G401.6 (cell line): ENCODE measurements around the gene BTBD10.

Experiments
- FAIRE-seq: peaks from 2 replicates; lab custom pipeline; 2012; peaks lifted over from hg19 to GRCh38; lab: Jason Lieb, UNC

The BTBD10 gene

GRCh38 chr11:13462901-13463778 is at the start of gene BTBD10:
Gene BTBD10, minus strand, starts transcription at chr11:13463222. Its CDS starts 18,098 bp downstream, at chr11:13445124.
- FAIRE-seq: peak; percentile 75

DNA sequence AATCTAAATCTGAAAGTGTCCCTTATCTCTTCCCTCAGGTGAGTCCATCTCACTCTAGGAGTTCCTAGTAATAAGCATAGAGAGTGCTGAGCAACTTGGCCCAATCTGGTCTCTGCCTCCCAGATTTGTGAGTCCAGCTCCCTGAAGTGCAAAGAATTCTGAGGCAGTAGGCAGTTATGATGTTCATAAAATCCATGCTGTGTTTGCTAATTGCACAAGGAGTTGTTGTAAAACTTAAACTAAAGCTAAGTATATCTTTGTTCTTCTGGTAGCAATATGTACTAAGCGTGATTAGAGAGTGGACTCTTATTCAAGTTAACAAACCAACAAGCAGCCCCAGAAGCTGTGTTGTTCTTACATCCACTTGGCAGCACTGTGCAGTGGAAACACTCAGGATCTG is 40.4 kb upstream of the BTBD10 start:
- FAIRE-seq: no peak

- no peak for FAIRE-seq
Observed at GRCh38 chr11:13502492-13502891, 39.5 kb upstream of the BTBD10 start.

DNA sequence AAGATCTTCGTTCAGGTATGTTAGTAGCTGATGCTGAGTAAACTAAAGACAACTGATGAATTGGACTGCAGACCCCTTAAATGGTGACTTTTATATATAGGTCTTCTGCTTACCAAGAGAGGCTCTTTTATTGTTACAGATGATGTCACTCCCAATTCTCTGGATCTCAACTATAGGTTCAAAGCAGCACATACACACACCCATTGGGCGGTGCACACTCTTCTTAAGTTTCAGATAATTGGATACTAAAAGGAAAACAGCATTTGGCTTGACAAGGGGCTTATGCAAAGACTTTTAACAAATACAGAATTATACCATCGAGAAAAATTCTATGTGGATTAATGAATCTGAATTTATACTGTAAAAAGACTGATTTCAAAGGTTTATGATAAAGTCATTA is 32.9 kb upstream of the BTBD10 start, which contains the start of gene PTH:
TSS of gene PTH (minus strand) at position 69 of the 400 bp plus-strand sequence. CDS start 3,142 bp downstream, outside the sequence.
- no peak for FAIRE-seq

DNA sequence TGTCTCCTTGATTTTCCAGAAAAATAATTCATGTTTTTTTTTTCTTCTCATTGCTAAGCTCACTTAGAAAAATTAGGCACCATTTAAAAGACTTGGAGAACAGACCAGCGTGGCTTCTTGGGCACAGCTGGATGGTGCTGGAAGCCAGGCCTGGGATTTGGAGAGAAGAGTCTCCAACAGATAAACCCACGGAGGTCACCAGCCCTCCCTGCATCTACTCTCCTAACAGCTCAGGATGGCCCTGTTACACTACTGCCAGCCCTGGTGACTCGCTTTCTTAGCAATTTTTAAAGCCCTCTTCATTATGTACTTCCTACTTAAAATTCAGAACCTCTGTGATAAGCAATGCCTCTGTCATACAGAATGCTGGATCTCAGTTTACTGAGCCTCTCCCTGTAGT is 31.0 kb upstream of the BTBD10 start:
- no peak for FAIRE-seq

- no peak for FAIRE-seq
Observed at GRCh38 chr11:13487661-13488030, 24.6 kb upstream of the BTBD10 start.

GRCh38 chr11:13486926-13487660 is 24.1 kb upstream of the BTBD10 start:
- FAIRE-seq: no peak

DNA sequence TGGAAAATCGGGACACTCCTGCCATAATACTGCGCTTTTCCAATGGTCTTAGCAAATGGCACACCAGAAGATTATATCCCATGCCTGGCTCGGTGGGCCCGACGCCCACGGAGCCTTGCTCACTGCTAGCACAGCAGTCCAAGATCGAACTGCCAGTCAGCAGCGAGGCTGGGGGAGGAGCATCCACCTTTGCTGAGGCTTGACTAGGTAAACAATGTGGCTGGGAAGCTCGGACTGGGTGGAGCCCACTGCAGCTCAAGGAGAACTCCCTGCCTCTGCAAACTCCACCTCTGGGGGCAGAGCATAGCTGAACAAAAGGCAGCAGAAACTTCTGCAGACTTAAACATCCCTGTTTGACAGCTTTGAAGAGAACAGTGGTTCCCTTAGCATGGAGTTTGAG is 17.2 kb upstream of the BTBD10 start:
- FAIRE-seq: no peak

GRCh38 chr11:13479688-13480087 is 16.7 kb upstream of the BTBD10 start:
- FAIRE-seq: no peak

DNA sequence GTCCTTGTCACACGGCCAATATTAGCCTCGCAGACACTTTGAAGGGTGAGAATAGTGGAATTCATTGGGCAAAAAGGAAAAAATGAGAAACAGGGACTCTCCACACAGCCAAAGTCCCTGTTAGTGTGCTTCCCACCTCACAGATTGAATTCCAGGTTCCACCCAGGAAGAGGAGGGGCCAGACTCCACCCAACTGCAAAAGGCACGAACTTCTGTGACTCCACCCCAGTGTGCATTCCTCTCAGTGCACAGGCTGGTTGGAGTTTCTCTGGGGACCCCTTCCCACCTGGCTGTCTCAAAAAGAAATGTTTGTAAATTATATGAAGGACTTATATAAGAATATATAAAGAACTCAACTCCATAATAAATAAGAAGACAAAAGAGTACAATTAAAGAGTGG is 12.1 kb upstream of the BTBD10 start:
- no peak for FAIRE-seq

- FAIRE-seq: no peak
Observed at GRCh38 chr11:13473013-13473722, 10.1 kb upstream of the BTBD10 start.

DNA sequence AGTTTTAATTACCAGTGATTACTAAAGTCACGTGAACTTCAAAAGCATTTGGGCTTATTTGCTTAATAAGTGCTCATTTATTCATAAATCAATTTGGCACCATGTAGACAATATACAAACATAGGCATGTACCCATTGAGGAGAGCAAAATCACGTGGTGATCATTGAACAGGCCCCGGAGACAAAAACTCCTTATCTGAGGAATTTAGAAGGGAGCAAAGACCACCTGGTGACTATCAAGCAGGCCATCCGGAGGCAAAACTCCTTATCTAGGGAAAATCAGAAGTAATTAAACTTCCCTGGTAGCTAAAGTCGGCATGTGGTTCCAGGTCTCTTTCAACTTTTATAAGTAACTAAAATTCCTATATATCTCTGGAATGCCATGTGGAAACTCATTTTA is 5.7 kb upstream of the BTBD10 start:
- FAIRE-seq: no peak

DNA sequence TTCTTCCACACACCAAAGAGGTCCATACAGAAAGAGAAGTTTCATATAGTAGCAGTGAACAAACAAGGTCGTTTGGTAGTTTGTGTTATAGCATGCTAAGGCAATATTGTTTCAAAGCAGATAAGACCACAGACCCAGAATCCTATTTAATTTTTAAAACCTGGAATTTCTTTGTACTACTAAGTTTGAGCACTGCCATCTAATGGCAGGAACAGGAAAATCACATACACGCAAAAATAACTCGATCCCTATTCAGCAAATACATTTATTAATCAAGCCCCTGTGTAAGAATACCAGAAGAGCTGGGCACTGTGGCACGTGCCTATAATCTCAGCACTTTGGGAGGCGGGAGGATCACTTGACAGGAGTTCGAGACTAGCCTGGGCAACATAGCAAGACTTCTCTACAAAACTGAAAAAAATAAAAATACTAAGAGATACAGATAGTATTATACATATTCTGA is 2.9 kb upstream of the BTBD10 start:
- peak; percentile 78 for FAIRE-seq

DNA sequence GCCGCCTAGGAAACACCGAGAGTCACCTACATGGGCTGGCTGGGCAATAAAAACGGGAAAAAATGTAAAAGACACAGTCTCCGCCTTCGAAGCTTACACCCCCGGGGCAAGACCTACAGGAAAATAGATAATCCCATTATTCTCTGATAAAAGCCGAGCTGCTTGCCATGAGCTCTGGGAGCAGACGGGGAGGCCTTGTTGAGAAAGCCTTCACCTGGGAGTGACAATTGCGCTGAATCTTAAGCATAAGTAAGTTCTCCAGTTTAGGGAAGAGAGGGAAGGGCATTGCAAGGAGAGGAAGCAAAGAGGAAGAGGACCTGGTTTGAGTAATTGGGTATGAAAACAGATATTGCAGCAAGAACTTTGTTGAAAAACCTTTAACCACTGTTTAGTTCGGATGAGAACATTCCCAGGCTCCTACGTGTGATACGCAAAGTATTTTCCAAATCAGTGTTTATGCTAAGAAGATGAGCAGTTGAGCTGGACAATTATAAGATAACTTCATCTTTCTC is 813 bp upstream of the BTBD10 start:
- FAIRE-seq: no peak

- FAIRE-seq: no peak
Observed at GRCh38 chr11:13462311-13462900, 616 bp downstream of the BTBD10 start.

DNA sequence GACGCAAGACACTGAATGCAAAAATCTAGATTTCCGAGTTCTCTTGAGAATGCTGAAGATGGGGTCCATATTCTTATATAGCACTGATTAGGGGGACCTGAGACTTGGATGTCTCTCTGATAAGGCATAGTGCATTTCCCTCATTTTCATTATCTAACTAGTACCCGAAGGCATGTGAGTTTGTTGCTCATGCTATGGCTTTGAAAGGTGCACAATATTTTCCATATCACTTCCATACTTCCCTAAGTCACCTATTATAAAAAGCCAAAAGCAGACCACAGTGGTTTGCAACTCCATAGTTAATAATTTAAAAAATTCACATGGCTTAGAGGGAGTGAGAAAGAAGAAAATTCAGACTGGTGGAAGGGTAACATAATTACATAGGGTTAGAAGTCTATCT is 1.7 kb downstream of the BTBD10 start:
- FAIRE-seq: no peak

- FAIRE-seq: no peak
Observed at GRCh38 chr11:13450832-13451397, 12.1 kb downstream of the BTBD10 start.

DNA sequence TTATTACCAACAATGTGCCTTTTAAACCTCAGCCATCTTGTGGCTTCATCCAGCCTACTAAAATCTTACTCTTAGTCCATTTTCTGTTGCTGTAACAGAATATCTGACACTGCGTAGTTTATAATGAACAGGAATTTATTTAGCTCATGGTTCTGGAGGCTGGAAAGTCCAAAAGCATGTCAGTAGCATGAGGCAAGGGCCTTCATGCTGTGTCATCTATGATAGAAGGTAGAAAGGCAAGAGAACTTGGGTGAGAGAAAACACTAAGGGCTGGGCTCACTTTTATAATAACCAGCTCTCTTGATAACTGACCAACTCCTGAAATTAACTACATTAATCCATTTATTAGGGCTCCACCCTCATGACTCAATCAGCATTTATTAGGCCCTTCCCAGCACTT is 13.5 kb downstream of the BTBD10 start:
- no peak for FAIRE-seq

DNA sequence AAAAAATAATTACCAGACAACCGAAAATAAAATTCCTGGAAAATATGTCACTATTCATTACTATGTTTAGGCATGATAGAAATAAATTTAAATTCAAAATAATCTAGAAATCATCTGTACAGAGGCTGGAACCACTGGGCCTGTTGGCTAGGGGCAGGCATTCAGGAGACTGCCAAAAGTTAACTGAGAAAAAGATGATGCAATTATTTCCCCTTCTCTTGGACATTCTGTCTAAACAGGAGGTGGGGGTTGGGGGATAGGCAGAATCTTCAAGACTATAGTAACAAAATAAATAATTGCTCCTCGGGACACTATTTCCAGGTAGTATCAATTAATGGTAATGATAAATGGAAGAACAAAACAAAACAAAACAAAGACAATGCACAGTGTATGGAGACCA is 14.1 kb downstream of the BTBD10 start:
- FAIRE-seq: no peak

DNA sequence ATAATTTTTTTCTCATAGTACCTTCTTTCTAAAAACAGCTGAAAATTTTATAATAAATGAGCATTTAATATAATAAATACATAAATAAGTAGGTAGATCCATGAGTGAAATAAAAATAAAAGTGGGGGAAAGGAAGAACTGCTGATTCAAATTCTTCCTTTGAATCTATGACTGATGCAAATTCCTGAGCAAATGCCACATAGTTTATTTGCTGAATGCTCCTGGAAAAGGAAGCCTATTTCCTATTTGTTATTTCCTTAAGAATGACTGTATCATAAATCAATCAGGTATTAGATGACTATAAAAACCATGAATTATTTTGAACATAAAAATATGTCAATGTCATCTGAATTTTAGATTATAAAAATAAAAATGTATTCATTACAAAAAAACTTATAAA is 16.6 kb downstream of the BTBD10 start:
- peak; percentile 54 for FAIRE-seq

DNA sequence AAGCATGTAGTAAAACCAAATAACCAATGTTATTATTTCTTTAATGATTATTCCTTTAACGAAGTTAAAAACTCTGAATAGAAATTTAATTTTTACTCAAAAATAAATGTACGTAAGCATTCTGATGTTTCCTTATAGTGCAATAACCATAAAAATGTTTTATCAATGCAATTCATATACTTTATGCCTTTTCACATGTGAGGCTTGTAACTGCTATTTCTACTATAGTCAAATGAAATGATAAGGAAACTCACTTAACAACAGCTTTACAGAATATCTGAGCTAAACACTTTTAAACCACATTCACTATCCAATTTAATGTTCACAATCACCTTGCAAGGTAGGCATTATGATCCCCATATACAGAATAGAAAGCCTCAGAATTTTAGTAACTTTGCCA is 17.4 kb downstream of the BTBD10 start:
- FAIRE-seq: peak; percentile 27
